Measurements from ENCODE around the gene ADH1A. TPM values are rescaled to one million over a fixed set of nuclear protein-coding genes. Genes with fewer than 3 reads are reported as not detected.

The ADH1A gene
- total and polyA plus RNA-seq, 2 donors from 2014 or later: 0.85 TPM; not detected in 1

GRCh38 chr4:99310389-99310788 is 19.6 kb upstream of the ADH1A start:
- DNase-seq: no peak
- Histone ChIP-seq H3K9ac (ENCODE audit: low read length in 3 of 3) (no peak overlapping the region), H3K4me1 (ENCODE audit: control insufficient read depth in 2 of 3, insufficient read depth in 2 of 3, low read depth in 1 of 3, low read length in 3 of 3) (no peaks in the 10 kb centered on the region), H3K27me3 (ENCODE audit: control insufficient read depth, insufficient read depth, low read length) (no peaks in the 10 kb centered on the region), H3K9me3 (ENCODE audit: control insufficient read depth in 2 of 3, insufficient read depth in 1 of 3, low read length in 3 of 3) (no peaks in the 10 kb centered on the region), H3K27ac (ENCODE audit: low read depth in 2 of 2, low read length in 2 of 2) (no peak overlapping the region), H3K36me3 (ENCODE audit: control insufficient read depth in 2 of 3, insufficient read depth in 3 of 3, low read length in 3 of 3) (no peaks in the 10 kb centered on the region), H3K4me3 (ENCODE audit: low read length in 3 of 3) (no peak overlapping the region)
- TF ChIP-seq CTCF (IDR thresholded peaks at IDR 0.05; ENCODE audit: borderline replicate concordance, extremely low read depth, insufficient read depth): no peak
- intact Hi-C loops (cut with DNase I): no loop called here
- no peak for FAIRE-seq

GRCh38 chr4:99305638-99306400 is 15.0 kb upstream of the ADH1A start:
- no peaks in the 10 kb centered on the region for H3K27me3 ChIP-seq (ENCODE audit: control insufficient read depth, insufficient read depth, low read length)
- no peak for DNase-seq
- no peaks in the 10 kb centered on the region for H3K9me3 ChIP-seq (ENCODE audit: control insufficient read depth in 2 of 3, insufficient read depth in 1 of 3, low read length in 3 of 3)
- H3K4me3 ChIP-seq (ENCODE audit: low read length in 3 of 3): no peak overlapping the region
- H3K4me1 ChIP-seq (ENCODE audit: control insufficient read depth in 2 of 3, insufficient read depth in 2 of 3, low read depth in 1 of 3, low read length in 3 of 3): no peaks in the 10 kb centered on the region
- no peak for FAIRE-seq
- intact Hi-C loops (cut with DNase I): no loop called here
- no peak for TF ChIP-seq CTCF (IDR thresholded peaks at IDR 0.05; ENCODE audit: borderline replicate concordance, extremely low read depth, insufficient read depth)
- no peak overlapping the region for H3K9ac ChIP-seq (ENCODE audit: low read length in 3 of 3)
- H3K36me3 ChIP-seq (ENCODE audit: control insufficient read depth in 2 of 3, insufficient read depth in 3 of 3, low read length in 3 of 3): no peaks in the 10 kb centered on the region
- H3K27ac ChIP-seq (ENCODE audit: low read depth in 2 of 2, low read length in 2 of 2): no peak overlapping the region

- no peak for TF ChIP-seq CTCF (IDR thresholded peaks at IDR 0.05; ENCODE audit: borderline replicate concordance, extremely low read depth, insufficient read depth)
- FAIRE-seq (no peak), DNase-seq (no peak)
- intact Hi-C loops (cut with DNase I): no loop called here
- Histone ChIP-seq H3K27ac (ENCODE audit: low read depth in 2 of 2, low read length in 2 of 2) (no peak overlapping the region), H3K36me3 (ENCODE audit: control insufficient read depth in 2 of 3, insufficient read depth in 3 of 3, low read length in 3 of 3) (no peaks in the 10 kb centered on the region), H3K4me3 (ENCODE audit: low read length in 3 of 3) (no peak overlapping the region), H3K9ac (ENCODE audit: low read length in 3 of 3) (no peak overlapping the region), H3K27me3 (ENCODE audit: control insufficient read depth, insufficient read depth, low read length) (no peaks in the 10 kb centered on the region), H3K4me1 (ENCODE audit: control insufficient read depth in 2 of 3, insufficient read depth in 2 of 3, low read depth in 1 of 3, low read length in 3 of 3) (peaks cover 0 to 2% (median 0%) of the 10 kb centered on the region in 3 donors), H3K9me3 (ENCODE audit: control insufficient read depth in 2 of 3, insufficient read depth in 1 of 3, low read length in 3 of 3) (no peaks in the 10 kb centered on the region)
Measured at GRCh38 chr4:99301376-99302164, 10.8 kb upstream of the ADH1A start.

All from kidney (tissue), 14 donors.